HG02642 (cell line): ENCODE data around the gene RHBDF2.

Experiments
- ATAC-seq: cut with Tn5 transposase; IDR thresholded peaks from one replicate; pipeline ENCODE4 v1.9.1; 2021; ENCODE audit warnings: mild to moderate bottlenecking; ENCODE audit not compliant: unreplicated experiment, poor library complexity

RHBDF2 gene

GRCh38 chr17:76469076-76469990, 31.9 kb downstream of the RHBDF2 start:
- no peak for ATAC-seq

- ATAC-seq = no peak
These were observed 32.6 kb downstream of the RHBDF2 start for GRCh38 chr17:76468634-76469010.

- ATAC-seq = no peak
These were observed 33.2 kb downstream of the RHBDF2 start for GRCh38 chr17:76467809-76468633.

GRCh38 chr17:76467366-76467765, 33.9 kb downstream of the RHBDF2 start, which contains the start of gene AANAT:
Gene AANAT (plus strand): TSS chr17:76467603. CDS start chr17:76468747, 1,144 bp downstream.
- no peak for ATAC-seq

GRCh38 chr17:76466775-76467130, 34.5 kb downstream of the RHBDF2 start:
- ATAC-seq = no peak

- ATAC-seq = no peak
These were observed 38.5 kb downstream of the RHBDF2 start for GRCh38 chr17:76462556-76463290.

GRCh38 chr17:76461765-76462555, 39.3 kb downstream of the RHBDF2 start:
- ATAC-seq = no peak

GRCh38 chr17:76459674-76460073, 41.5 kb downstream of the RHBDF2 start:
- no peak for ATAC-seq

GRCh38 chr17:76458580-76459490, 42.4 kb downstream of the RHBDF2 start:
- ATAC-seq = no peak

GRCh38 chr17:76453431-76453743, 47.8 kb downstream of the RHBDF2 start:
- no peak for ATAC-seq

GRCh38 chr17:76452660-76453430, 48.4 kb downstream of the RHBDF2 start, which contains the start of gene UBE2O:
Gene UBE2O (minus strand): TSS chr17:76453152. CDS start chr17:76453141, 11 bp downstream.
- peak; percentile 93 for ATAC-seq

- ATAC-seq = no peak
These were observed 49.0 kb downstream of the RHBDF2 start for GRCh38 chr17:76452127-76452659.

GRCh38 chr17:76451506-76451905, 49.7 kb downstream of the RHBDF2 start:
- ATAC-seq = no peak

- ATAC-seq = no peak
These were observed 52.1 kb downstream of the RHBDF2 start for GRCh38 chr17:76449126-76449525.

GRCh38 chr17:76447931-76448652, 53.1 kb downstream of the RHBDF2 start:
- ATAC-seq = no peak

GRCh38 chr17:76446449-76447231, 54.6 kb downstream of the RHBDF2 start:
- no peak for ATAC-seq
